ENCODE measurements around the gene SDK2. TPM values are rescaled to one million over a fixed set of nuclear protein-coding genes. Genes with fewer than 3 reads are reported as not detected.

The SDK2 gene
- total RNA-seq, 1 donor from 2014 or later, result 12.3 TPM

- Mint-ChIP-seq H3K27me3 (ENCODE audit: unreplicated experiment) (peaks cover 17% of the 10 kb centered on the region), H3K36me3 (ENCODE audit: unreplicated experiment) (no peaks in the 10 kb centered on the region), H3K9me3 (ENCODE audit: unreplicated experiment) (peaks cover 9% of the 10 kb centered on the region), H3K4me1 (ENCODE audit: low read depth, unreplicated experiment) (peaks cover 9% of the 10 kb centered on the region), H3K27ac (ENCODE audit: unreplicated experiment) (no peak overlapping the region), H3K4me3 (ENCODE audit: unreplicated experiment) (no peak overlapping the region)
- DNase-seq, result no peak
- no peak for TF ChIP-seq CTCF (IDR thresholded peaks at IDR 0.05; ENCODE audit: partially characterized antibody, unreplicated experiment)
Measured at GRCh38 chr17:73547790-73548189, 96.5 kb downstream of the SDK2 start.

- no peak for TF ChIP-seq CTCF (IDR thresholded peaks at IDR 0.05; ENCODE audit: partially characterized antibody, unreplicated experiment)
- Mint-ChIP-seq H3K27me3 (ENCODE audit: unreplicated experiment) (peaks cover 16% of the 10 kb centered on the region), H3K27ac (ENCODE audit: unreplicated experiment) (no peak overlapping the region), H3K4me1 (ENCODE audit: low read depth, unreplicated experiment) (peaks cover 12% of the 10 kb centered on the region), H3K9me3 (ENCODE audit: unreplicated experiment) (peaks cover 9% of the 10 kb centered on the region), H3K4me3 (ENCODE audit: unreplicated experiment) (no peak overlapping the region), H3K36me3 (ENCODE audit: unreplicated experiment) (no peaks in the 10 kb centered on the region)
- peak; percentile 57 for DNase-seq
Measured at GRCh38 chr17:73546770-73547536, 97.3 kb downstream of the SDK2 start.

GRCh38 chr17:73546114-73546513, 98.1 kb downstream of the SDK2 start:
- H3K9me3 Mint-ChIP-seq (ENCODE audit: unreplicated experiment), result peaks cover 9% of the 10 kb centered on the region
- H3K4me3 Mint-ChIP-seq (ENCODE audit: unreplicated experiment), result no peak overlapping the region
- no peak for TF ChIP-seq CTCF (IDR thresholded peaks at IDR 0.05; ENCODE audit: partially characterized antibody, unreplicated experiment)
- no peak overlapping the region for H3K27ac Mint-ChIP-seq (ENCODE audit: unreplicated experiment)
- peaks cover 17% of the 10 kb centered on the region for H3K4me1 Mint-ChIP-seq (ENCODE audit: low read depth, unreplicated experiment)
- peak; percentile 69 for DNase-seq
- peaks cover 16% of the 10 kb centered on the region for H3K27me3 Mint-ChIP-seq (ENCODE audit: unreplicated experiment)
- H3K36me3 Mint-ChIP-seq (ENCODE audit: unreplicated experiment), result no peaks in the 10 kb centered on the region

GRCh38 chr17:73545109-73546032, 98.9 kb downstream of the SDK2 start:
- Mint-ChIP-seq H3K27me3 (ENCODE audit: unreplicated experiment) (peaks cover 16% of the 10 kb centered on the region), H3K36me3 (ENCODE audit: unreplicated experiment) (no peaks in the 10 kb centered on the region), H3K9me3 (ENCODE audit: unreplicated experiment) (peaks cover 9% of the 10 kb centered on the region), H3K4me1 (ENCODE audit: low read depth, unreplicated experiment) (peaks cover 17% of the 10 kb centered on the region), H3K4me3 (ENCODE audit: unreplicated experiment) (no peak overlapping the region), H3K27ac (ENCODE audit: unreplicated experiment) (no peak overlapping the region)
- TF ChIP-seq CTCF (IDR thresholded peaks at IDR 0.05; ENCODE audit: partially characterized antibody, unreplicated experiment), result no peak
- no peak for DNase-seq

Measured in glutamatergic neuron (in vitro differentiated cells).